SW480 (cell line): ENCODE measurements around the gene MINDY4B.
"Not testable (repeated sequence)": the region's sequence is repeated elsewhere in the genome, so short reads cannot be mapped to it uniquely, and the experiment has no call there.

Experiments
- DNase-seq: peaks from one replicate; pipeline ENCODE4 v3.0.0-alpha.2; 2016; ENCODE audit warnings: low spot score

Gene MINDY4B

DNA sequence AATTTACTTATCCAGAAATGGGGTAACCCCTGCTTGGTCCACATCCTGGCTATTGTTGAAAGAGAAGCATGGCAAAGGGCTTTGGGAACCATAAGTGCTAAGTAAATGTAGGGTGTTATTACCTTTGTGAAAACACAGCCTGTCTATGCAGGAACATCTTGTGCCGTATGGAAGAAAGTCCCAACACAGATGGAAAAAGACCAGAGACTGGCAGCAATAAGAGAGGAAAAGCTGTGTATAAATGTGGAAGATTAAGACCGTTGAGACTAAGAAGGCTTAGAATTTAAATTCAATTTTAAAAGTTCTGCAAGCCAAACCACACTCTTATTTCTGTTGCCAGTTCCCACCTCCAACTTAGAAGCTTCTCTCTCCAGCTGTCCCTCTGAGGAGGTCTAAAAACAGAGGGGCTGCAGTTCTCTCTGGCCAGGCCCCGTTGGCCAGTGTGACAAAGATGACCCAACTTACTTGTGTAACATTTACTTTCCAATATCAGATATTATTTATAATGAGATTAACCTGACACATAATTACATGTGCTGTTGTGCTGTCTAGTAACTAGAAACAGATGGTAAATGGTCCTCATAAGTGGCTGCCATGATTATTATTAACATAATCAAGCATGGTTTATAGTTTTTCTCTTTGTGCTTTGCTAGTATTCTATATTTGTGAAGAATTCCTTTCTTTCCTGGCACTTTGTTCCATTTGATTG lies 7.0 kb downstream of the MINDY4B start:
- no peak for DNase-seq

DNA sequence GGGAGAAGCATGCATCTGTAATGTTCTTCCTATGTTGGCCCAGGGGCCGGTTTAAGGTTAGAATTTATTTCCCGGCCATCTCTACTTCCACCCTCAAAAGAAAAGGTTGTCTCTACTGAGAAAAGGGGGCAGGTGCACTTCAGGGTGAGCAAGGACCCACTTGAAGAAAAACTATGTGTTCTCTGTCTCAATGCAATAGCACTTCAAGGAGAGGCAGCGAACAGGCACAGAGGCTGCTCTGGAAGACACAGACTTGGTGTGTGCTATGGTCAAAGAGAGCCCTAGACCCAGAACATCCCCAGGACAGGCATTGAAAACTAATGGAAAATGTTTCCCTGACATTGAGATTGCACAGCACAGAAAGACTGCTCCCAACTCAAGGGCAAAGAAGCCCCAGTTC lies 7.6 kb downstream of the MINDY4B start:
- DNase-seq, result no peak

DNA sequence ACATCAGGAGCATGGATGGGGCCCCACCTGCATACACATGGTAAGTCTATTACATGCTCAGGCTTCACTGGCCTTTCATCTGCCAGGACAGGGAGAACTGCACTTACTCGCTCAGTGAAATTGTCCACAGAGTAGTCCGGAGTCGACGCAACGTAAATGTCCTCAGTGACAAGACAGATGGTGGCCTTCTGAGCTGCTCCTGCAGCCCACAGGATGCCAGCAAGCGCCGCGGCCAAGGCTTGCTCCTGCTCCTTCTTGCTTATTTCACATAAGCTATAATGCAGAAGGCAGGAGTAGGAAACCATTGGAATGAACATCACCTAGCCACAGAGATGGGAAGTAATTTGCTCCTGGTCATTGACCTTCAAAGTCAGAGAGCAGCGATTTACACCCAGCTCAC lies 14.4 kb downstream of the MINDY4B start:
- DNase-seq, result no peak

DNA sequence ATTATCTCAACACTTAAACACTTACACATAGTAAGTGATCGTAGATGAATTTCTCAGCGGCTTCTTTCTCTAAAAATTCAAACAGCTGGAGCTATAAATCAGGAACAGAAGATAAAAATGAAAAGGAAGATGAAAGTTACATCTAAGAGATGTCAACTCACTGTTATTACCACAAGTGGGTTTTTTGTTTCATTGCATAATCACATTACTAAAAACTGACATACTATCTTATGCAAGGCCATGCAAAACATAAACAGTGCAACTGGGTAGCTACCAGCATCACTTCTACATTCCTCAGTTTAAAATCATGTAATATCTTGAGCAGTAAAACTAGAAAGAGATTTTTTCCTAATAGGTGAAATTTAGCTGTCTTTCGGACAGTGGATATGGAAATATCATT lies 14.9 kb downstream of the MINDY4B start:
- no peak for DNase-seq

GRCh38 chr3:150889106-150889505 lies 16.1 kb downstream of the MINDY4B start:
- DNase-seq, result no peak

GRCh38 chr3:150887031-150887430 lies 18.2 kb downstream of the MINDY4B start:
- no peak for DNase-seq

DNA sequence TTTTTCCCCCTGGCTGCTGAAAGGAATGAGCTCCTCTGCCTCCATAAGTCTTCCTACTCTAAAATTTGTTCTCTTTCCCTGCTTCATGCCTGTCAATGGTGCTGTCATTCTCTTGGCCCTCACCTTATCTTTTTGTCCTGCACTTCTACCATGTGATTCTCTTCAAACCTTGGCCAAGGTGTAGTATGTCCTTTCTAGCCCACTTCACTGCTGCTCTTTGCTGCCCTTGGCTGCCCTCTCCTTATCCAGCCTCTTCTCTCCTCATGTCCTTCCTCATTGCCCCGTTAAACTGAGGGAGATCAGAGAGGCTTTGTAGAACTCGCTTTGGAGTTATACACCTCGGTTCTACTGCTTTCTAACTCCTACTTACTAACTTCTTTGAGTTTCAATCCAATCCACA lies 19.7 kb downstream of the MINDY4B start:
- DNase-seq, result no peak

DNA sequence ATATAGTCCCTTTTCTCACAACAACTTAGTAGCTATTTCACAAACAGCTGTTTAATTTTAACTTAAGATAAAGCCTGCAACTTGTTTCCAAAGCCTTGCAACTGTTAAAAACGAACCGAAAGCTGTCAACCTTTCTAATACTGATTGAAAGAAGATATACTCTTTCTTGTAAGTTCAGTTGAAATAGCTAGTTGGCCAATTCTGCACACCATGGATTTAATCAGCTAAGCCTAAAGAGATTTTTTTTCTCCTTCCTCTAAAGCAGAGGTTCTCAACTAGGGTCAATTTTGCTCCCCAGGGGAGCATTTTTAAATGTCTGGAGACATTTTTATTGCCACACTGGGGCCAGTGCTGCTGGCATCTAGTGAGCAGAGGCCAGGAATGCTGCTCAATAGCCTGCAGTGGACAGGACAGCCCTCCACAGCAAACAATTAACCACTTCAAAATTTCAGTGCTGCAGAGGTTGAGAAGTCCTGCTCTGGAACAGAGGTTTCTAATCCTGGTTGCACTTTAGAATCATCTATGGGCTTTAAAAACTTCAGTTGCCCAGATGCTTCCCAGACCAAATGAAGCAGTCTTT lies 26.2 kb downstream of the MINDY4B start:
- DNase-seq, result no peak

GRCh38 chr3:150878290-150878689 lies 26.9 kb downstream of the MINDY4B start:
- DNase-seq, result no peak

- DNase-seq, result no peak
Observed at GRCh38 chr3:150877303-150877702, 27.9 kb downstream of the MINDY4B start.

DNA sequence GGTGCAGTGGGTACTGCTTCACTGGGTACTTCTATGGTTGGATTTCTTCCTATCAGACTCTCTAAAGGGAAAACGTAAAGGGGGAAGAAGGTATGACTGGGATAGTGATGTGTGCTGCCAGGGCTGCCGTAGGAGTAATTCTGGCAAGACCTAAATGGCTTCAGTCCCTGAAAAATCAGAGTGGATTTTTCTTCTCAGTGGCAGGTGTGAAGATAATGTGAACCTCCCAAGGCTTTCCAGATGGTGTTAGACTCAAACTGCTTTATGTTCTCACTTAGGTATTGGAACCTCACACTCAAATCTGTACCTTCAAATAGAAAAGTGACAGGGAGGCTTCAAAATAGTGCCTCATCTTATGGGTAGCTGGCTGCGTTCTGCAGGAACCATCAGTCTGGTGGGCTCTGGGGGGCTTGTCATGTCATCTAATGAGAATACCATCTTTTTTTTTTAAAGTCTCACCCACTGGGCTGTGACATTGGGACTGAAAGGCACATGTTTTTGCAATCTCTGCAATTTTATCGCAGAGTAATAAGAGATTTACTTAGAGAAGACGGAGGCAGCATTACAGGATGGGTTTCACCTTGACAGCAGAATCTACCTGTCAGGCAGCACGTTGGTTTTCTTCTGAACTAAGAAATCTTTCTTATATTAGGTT lies 28.5 kb downstream of the MINDY4B start:
- no peak for DNase-seq

GRCh38 chr3:150875548-150875947 lies 29.7 kb downstream of the MINDY4B start:
- DNase-seq, result no peak

DNA sequence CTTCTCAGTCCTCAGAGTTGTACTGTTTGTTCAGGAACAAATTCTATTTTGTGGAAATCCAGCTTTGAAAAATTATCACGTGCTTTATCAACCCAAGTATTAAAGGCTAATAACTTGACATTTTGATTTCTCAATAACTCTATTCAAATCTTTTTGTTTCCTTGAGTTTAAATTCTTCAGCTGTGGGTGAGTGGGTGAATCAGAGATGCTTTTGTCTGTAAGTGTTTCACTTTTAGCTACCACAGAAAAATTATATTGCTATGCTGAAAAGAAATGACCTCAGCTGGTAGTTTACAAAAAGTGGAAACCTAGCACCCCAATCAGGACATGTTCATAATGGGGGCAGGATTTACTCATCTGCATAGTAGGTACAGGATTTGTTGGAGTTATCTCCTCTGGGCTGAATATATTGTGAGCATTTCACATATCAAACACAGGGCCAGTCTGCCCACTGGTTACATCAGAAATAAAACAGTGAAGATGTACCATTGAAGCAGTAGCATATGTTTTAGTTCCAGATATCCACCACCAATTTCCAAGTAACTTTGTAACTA lies 30.5 kb downstream of the MINDY4B start:
- DNase-seq, result no peak

GRCh38 chr3:150871192-150871591 lies 34.0 kb downstream of the MINDY4B start:
- DNase-seq, result no peak

DNA sequence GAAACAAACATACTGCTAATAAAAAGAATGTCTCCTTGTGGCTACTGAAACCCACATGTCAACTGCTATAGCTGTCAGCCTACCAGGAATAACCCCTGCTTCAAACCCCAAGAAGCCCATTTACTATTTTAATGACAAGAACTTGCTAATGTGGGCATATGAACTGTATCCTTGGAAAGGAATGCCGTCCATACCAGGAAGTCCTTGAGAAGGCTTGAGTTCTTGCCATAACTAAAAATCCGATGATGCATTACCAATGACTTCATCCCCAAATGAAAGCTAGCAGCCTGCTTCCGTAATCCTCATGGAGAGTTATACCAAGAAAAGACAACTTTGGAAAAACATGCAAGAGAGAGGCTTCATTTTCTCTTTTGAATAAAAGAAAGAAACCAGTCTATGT lies 34.8 kb downstream of the MINDY4B start:
- no peak for DNase-seq

DNA sequence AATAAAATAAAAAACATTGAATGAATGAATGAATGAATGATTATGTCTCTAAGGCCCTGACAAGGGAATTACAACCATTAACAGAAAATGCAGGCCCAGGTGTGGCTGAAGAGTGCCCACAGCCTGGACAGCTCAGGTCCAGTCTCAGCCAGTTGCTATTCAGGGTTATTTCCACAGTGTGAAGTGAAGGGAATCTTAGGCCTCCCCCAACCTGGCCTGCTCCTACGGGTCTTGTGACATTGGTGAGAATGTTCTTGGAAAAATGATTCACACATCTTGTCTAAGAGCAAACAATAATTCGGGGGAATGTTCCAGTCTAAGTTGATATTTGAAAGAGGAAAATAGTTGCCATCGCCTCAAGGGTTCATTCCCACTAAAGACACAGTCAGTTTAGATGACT lies 37.0 kb downstream of the MINDY4B start:
- no peak for DNase-seq

GRCh38 chr3:150867434-150867833 lies 37.8 kb downstream of the MINDY4B start:
- no peak for DNase-seq

DNA sequence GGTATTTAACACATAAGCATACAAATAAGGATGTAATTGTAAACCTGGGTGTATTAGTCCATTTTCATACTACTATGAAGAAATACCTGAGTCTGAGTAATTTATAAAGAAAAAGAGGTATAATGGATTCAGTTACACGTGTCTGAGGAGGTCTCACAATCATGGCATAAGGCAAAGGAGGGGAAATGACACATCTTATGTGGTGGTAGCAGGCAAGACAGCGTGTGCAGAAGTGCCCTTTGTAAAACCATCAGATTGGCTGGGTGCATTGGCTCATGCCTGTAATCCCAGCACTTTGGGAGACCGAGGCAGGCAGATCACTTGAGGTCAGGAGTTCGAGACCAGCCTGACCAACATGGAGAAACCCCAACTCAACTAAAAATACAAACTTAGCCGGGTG lies 41.3 kb downstream of the MINDY4B start:
- not testable (repeated sequence) for DNase-seq

GRCh38 chr3:150861851-150862250 lies 43.4 kb downstream of the MINDY4B start:
- DNase-seq, result no peak

DNA sequence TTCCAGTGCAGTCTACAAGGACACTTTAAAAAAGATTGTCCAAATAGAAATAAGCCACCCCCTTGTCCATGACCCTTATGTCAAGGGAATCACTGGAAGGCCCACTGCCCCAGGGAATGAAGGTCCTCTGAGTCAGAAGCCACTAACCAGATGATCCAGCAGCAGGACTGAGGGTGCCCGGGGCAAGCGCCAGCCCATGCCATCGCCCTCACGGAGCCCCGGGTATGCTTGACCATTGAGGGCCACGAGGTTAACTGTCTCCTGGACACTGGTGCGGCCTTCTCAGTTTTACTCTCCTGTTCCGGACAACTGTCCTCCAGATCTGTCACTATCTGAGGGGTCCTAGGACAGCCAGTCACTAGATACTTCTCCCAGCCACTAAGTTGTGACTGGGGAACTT lies 47.3 kb downstream of the MINDY4B start:
- DNase-seq, result not testable (repeated sequence)

- no peak for DNase-seq
Observed at GRCh38 chr3:150850191-150850590, 55.0 kb downstream of the MINDY4B start.

- no peak for DNase-seq
Observed at GRCh38 chr3:150848864-150849263, 56.4 kb downstream of the MINDY4B start.

DNA sequence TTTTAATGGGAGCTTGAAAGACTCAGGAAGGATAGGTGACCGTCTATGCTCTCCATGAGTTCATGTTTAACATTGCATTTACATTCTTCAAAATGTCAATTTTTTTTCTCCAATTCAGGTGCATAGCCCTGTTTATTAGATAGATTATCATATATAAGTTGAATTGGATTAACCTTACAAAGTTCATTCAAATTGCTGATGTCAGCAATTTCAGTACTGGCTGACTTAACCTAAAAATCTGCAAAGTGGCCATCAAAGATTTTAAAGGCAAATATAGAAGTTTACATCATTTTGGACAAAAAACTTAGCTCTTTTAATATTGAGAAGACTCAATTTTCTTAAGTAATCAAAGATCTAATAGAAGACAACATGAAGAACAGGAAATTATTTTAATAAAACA lies 57.8 kb downstream of the MINDY4B start:
- no peak for DNase-seq
